Adipose tissue (tissue), 3 donors: Measurements from ENCODE around the gene B4GALT6. TPM values are rescaled to one million over a fixed set of nuclear protein-coding genes. Genes with fewer than 3 reads are reported as not detected.

Experiments used
- H3K27ac ChIP-seq: one replicate; pipeline ENCODE4 v1.5.1; 2013; ENCODE audit warnings: low read depth, low read length
- WGBS, 3 donors: extraction: QIAGEN DNeasy Blood & Tissue Kit; methylation state at CpG; one replicate each; pipeline ENCODE4 v1.1.7; 2013; 5-methylcytosine and 5-hydroxymethylcytosine counted together
- polyA plus RNA-seq, 3 donors: library from polyadenylated mRNA; stranded (reverse); fragments of 200-250 nt; gene quantifications; one replicate each; pipeline ENCODE4 v1.2.3, GENCODE V29; 2013
- donor health status: healthy with polysubstance abuse.
- donor health status: Bipolar disorder and iron deficiency.
- donor health status: healthy.

Gene B4GALT6
- polyA plus RNA-seq, 3 donors: 0.87 to 1.9 (median 1.9) TPM

- whole genome bisulfite sequencing, 3 donors: 88 to 95% (median 90%) methylated on average over 5 of the region's 5 CpGs
- H3K27ac ChIP-seq: no peak overlapping the region
These were observed 101.1 kb downstream of the B4GALT6 start for GRCh38 chr18:31583185-31583854.

- H3K27ac ChIP-seq: no peak overlapping the region
- 17 to 60% (median 18%) methylated on average over 4 of the region's 4 CpGs for WGBS, 3 donors
These were observed 102.7 kb downstream of the B4GALT6 start for GRCh38 chr18:31581498-31582197.

- 91 to 96% (median 95%) methylated on average over 2 of the region's 2 CpGs for WGBS, 3 donors
- H3K27ac ChIP-seq: no peak overlapping the region
These were observed 105.0 kb downstream of the B4GALT6 start for GRCh38 chr18:31579375-31579774.

DNA sequence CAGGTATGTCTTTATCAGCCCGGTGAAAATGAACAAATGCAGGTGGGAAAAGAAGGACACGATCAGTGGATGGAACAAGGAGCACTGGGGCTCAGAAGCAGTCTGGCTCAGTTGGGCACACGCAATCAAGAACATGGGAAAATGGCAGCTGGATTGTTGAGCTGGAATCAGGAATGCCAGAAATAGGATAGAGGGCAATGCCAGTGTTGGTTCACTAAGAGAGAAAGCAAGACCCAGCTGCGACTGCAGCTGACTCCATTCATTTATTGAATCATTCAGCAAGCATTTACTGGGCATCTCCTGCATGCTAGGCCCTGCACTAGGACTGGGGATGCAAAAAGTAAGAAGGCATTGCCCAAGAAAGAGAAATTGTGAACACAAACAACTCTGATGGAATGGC, 106.3 kb downstream of the B4GALT6 start:
- H3K27ac ChIP-seq: no peak overlapping the region
- WGBS, 3 donors: 57 to 95% (median 94%) methylated on average over 4 of the region's 4 CpGs

DNA sequence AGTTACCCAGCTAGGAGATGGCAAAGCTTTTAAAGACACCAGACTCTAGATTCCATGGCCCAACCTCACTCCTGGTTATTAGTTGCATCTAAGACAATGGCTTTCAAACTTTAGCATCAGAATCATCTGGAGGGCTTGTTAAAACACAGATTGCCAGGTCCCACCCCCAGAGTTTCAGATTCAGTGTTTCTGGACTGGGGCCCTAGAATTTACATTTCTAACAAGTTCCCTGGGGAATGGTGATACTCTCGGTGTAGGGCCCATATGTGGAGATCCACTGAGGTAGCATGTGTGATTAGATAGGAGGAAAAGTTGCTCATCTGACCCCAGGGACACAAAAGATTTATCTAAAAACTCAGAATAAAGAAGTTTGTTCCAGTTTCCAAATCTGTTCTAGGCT, 107.2 kb downstream of the B4GALT6 start:
- H3K27ac ChIP-seq: no peak overlapping the region
- 29 to 80% (median 70%) methylated on average over 1 of the region's 1 CpG for WGBS, 3 donors

GRCh38 chr18:31576670-31577069, 107.7 kb downstream of the B4GALT6 start:
- H3K27ac ChIP-seq: no peak overlapping the region
- WGBS, 3 donors: 53 to 64% (median 64%) methylated on average over 4 of the region's 4 CpGs

DNA sequence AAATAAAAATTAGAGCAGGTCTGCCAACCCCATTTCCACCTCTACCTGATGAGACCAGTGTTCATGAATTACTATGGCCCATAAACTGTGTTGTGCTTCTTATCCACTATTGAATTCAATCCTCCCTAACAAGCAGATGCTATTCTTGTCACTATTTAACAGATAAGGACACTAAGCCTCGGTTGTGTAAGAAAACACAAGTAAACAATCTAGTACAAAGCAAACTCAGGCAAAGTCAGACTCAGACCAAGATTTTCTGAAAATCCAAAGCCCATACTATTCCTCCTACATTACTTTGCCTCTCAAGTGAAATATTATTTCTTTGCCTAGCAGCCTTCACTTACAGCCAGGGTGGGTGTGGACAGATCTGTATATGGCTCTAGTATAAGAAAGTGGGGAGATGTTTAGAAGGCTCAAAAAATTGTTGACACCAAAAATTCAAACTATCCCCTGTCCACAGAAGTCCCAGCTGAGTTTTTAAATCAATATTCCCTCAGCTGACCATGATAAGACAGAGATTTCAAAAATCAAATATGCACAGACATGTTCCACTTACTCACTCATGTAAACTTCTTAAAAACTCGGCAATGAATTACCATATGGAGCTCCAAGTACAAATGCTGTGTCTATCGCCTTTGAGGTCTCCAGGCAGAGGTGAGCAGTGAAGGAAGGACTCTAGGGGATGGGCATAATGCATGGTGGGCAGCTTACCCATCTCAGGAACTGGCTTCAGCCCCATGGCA, 108.7 kb downstream of the B4GALT6 start:
- no peak overlapping the region for H3K27ac ChIP-seq
- 57 to 73% (median 72%) methylated on average over 3 of the region's 3 CpGs for WGBS, 3 donors

- 50 to 93% (median 52%) methylated on average over 1 of the region's 1 CpG for WGBS, 3 donors
- no peak overlapping the region for H3K27ac ChIP-seq
These were observed 110.0 kb downstream of the B4GALT6 start for GRCh38 chr18:31574359-31574758.

Other genes starting within 250 kb of the B4GALT6 start
- gene DSG3, start 236.8 kb downstream of the B4GALT6 start, polyA plus RNA-seq: under 1 TPM in 2 of 3 donors, not detected in 1; 0.01 to 0.37 TPM
- 10 to 100 TPM in 2 of 3 donors, 1 to 10 TPM in 1; 4.7 to 17.7 (median 13.4) TPM for gene DSG2, start 186.4 kb downstream of the B4GALT6 start, polyA plus RNA-seq
- gene TTR, start 92.7 kb downstream of the B4GALT6 start, polyA plus RNA-seq: 100 to 1,000 TPM in 1 of 3 donors, 1 to 10 TPM in 2; 1.1 to 223 (median 2.2) TPM
- under 1 TPM in 1 of 3 donors, not detected in 2; 0.07 TPM for gene SLC25A52, start 76.3 kb upstream of the B4GALT6 start, polyA plus RNA-seq